HEK293 (cell line): ENCODE measurements around the gene MX1.

Experiments
- GLI4 ChIP-seq: fragments of 450-650 bp; formaldehyde crosslinking; IDR thresholded peaks from 2 replicates; pipeline ENCODE4 v1.5.1; 2016; ENCODE audit warnings: missing biosample characterization, missing genetic modification characterization
- HOXA7 ChIP-seq: sonication (generic); formaldehyde crosslinking; IDR thresholded peaks from 2 replicates; pipeline ENCODE4 v1.8.1; 2022; ENCODE audit warnings: missing genetic modification reagents, borderline replicate concordance
- KLF1 ChIP-seq: fragments of 450-650 bp; formaldehyde crosslinking; IDR thresholded peaks from 2 replicates; pipeline ENCODE4 v1.5.1; 2016; ENCODE audit warnings: missing biosample characterization, missing genetic modification characterization
- KLF7 ChIP-seq: fragments of 450-650 bp; formaldehyde crosslinking; IDR thresholded peaks from 2 replicates; pipeline ENCODE4 v1.5.1; 2016; ENCODE audit warnings: missing biosample characterization, missing genetic modification characterization, borderline replicate concordance
- KLF8 ChIP-seq: fragments of 450-650 bp; formaldehyde crosslinking; IDR thresholded peaks from 2 replicates; pipeline ENCODE4 v1.5.1; 2016; ENCODE audit warnings: missing biosample characterization, missing genetic modification characterization
- OVOL3 ChIP-seq: fragments of 450-650 bp; formaldehyde crosslinking; IDR thresholded peaks from 2 replicates; pipeline ENCODE4 v1.5.1; 2016; ENCODE audit warnings: missing biosample characterization, missing genetic modification characterization
- REPIN1 ChIP-seq: fragments of 450-650 bp; formaldehyde crosslinking; IDR thresholded peaks from 2 replicates; pipeline ENCODE4 v1.5.1; 2017; ENCODE audit warnings: missing biosample characterization, missing genetic modification characterization, low read depth
- SP3 ChIP-seq: fragments of 450-650 bp; formaldehyde crosslinking; IDR thresholded peaks from 2 replicates; pipeline ENCODE4 v1.5.1; 2016; ENCODE audit warnings: missing biosample characterization, missing genetic modification characterization
- WT1 ChIP-seq: fragments of 450-650 bp; formaldehyde crosslinking; IDR thresholded peaks from 2 replicates; pipeline ENCODE4 v1.5.1; 2016; ENCODE audit warnings: missing biosample characterization, missing genetic modification characterization
- ZBTB8A ChIP-seq: fragments of 450-650 bp; formaldehyde crosslinking; IDR thresholded peaks from 2 replicates; pipeline ENCODE4 v1.5.1; 2016; ENCODE audit warnings: missing biosample characterization, missing genetic modification characterization
- ZNF10 ChIP-seq: fragments of 450-650 bp; formaldehyde crosslinking; IDR thresholded peaks from 2 replicates; pipeline ENCODE4 v1.5.1; 2017; ENCODE audit warnings: missing biosample characterization, missing genetic modification characterization
- ZNF112 ChIP-seq: fragments of 450-650 bp; formaldehyde crosslinking; IDR thresholded peaks from 2 replicates; pipeline ENCODE4 v1.5.0; 2017; ENCODE audit warnings: missing biosample characterization, missing genetic modification characterization
- ZNF155 ChIP-seq: fragments of 450-650 bp; formaldehyde crosslinking; IDR thresholded peaks from 2 replicates; pipeline ENCODE4 v1.5.1; 2016; ENCODE audit warnings: missing biosample characterization, missing genetic modification characterization
- ZNF202 ChIP-seq: fragments of 450-650 bp; formaldehyde crosslinking; IDR thresholded peaks from 2 replicates; pipeline ENCODE4 v1.5.1; 2016; ENCODE audit warnings: missing biosample characterization, missing genetic modification characterization, borderline replicate concordance
- ZNF211 ChIP-seq: fragments of 450-650 bp; formaldehyde crosslinking; IDR thresholded peaks from 2 replicates; pipeline ENCODE4 v1.5.1; 2016; ENCODE audit warnings: low read depth, missing biosample characterization, missing genetic modification characterization
- ZNF214 ChIP-seq: fragments of 450-650 bp; formaldehyde crosslinking; IDR thresholded peaks from 2 replicates; pipeline ENCODE4 v1.5.1; 2017; ENCODE audit warnings: missing biosample characterization, mild to moderate bottlenecking, missing genetic modification characterization, borderline replicate concordance
- ZNF223 ChIP-seq: fragments of 450-650 bp; formaldehyde crosslinking; IDR thresholded peaks from 2 replicates; pipeline ENCODE4 v1.5.1; 2016; ENCODE audit warnings: missing biosample characterization, missing genetic modification characterization
- ZNF24 ChIP-seq: fragments of 450-650 bp; formaldehyde crosslinking; IDR thresholded peaks from 2 replicates; pipeline ENCODE4 v1.5.1; 2016; ENCODE audit warnings: missing biosample characterization, missing genetic modification characterization
- ZNF248 ChIP-seq: fragments of 450-650 bp; formaldehyde crosslinking; IDR thresholded peaks from 2 replicates; pipeline ENCODE4 v1.5.1; 2017; ENCODE audit warnings: missing biosample characterization, missing genetic modification characterization
- ZNF426 ChIP-seq: fragments of 450-650 bp; formaldehyde crosslinking; IDR thresholded peaks from 2 replicates; pipeline ENCODE4 v1.5.1; 2017; ENCODE audit warnings: missing biosample characterization, missing genetic modification characterization, mild to moderate bottlenecking, inconsistent platforms, moderate library complexity
- ZNF544 ChIP-seq: fragments of 450-650 bp; formaldehyde crosslinking; IDR thresholded peaks from 2 replicates; pipeline ENCODE4 v1.5.0; 2017; ENCODE audit warnings: missing biosample characterization, missing genetic modification characterization
- ZNF548 ChIP-seq: fragments of 450-650 bp; formaldehyde crosslinking; IDR thresholded peaks from 2 replicates; pipeline ENCODE4 v1.5.1; 2016; ENCODE audit warnings: missing biosample characterization, missing genetic modification characterization
- ZNF596 ChIP-seq: fragments of 450-650 bp; IDR thresholded peaks from 2 replicates; pipeline ENCODE4 v1.5.0; 2018; ENCODE audit warnings: missing biosample characterization, mild to moderate bottlenecking, missing genetic modification characterization, moderate library complexity
- ZNF610 ChIP-seq: fragments of 450-650 bp; formaldehyde crosslinking; IDR thresholded peaks from 2 replicates; pipeline ENCODE4 v1.5.1; 2016; ENCODE audit warnings: missing biosample characterization, missing genetic modification characterization, borderline replicate concordance
- ZNF654 ChIP-seq: fragments of 450-650 bp; formaldehyde crosslinking; IDR thresholded peaks from 2 replicates; pipeline ENCODE4 v1.5.1; 2016; ENCODE audit warnings: low read depth, missing biosample characterization, missing genetic modification characterization
- ZSCAN23 ChIP-seq: fragments of 450-650 bp; formaldehyde crosslinking; IDR thresholded peaks from 2 replicates; pipeline ENCODE4 v1.5.1; 2016; ENCODE audit warnings: missing biosample characterization, missing genetic modification characterization
- TF ChIP-seq, protein P1 (sequence below): fragments of 450-650 bp; formaldehyde crosslinking; IDR thresholded peaks from 2 replicates; pipeline ENCODE4 v1.5.1; 2016; ENCODE audit warnings: missing biosample characterization, missing genetic modification characterization, low read depth
- TF ChIP-seq, protein P2 (sequence below): fragments of 450-650 bp; IDR thresholded peaks from 2 replicates; pipeline ENCODE4 v1.5.1; 2018; ENCODE audit warnings: missing biosample characterization, mild to moderate bottlenecking, missing genetic modification characterization
- TF ChIP-seq, protein P3 (sequence below): fragments of 450-650 bp; formaldehyde crosslinking; IDR thresholded peaks from 2 replicates; pipeline ENCODE4 v1.5.1; 2017; ENCODE audit warnings: missing biosample characterization, missing genetic modification characterization
- TF ChIP-seq, protein P4 (sequence below): fragments of 450-650 bp; formaldehyde crosslinking; IDR thresholded peaks from 2 replicates; pipeline ENCODE4 v1.5.1; 2016; ENCODE audit warnings: missing biosample characterization, missing genetic modification characterization, borderline replicate concordance

The MX1 gene

GRCh38 chr21:41507521-41508414, 81.7 kb downstream of the MX1 start, which contains the start of gene TMPRSS2 (continued):
- TF ChIP-seq ZNF155 (tag by site-specific recombination) (no peak), ZNF10 (peak; percentile 92), ZNF596 (no peak), KLF1 (peak; percentile 50), ZNF214 (tag by site-specific recombination) (no peak), OVOL3 (no peak), ZNF24 (tag by site-specific recombination) (no peak), ZNF202 (no peak), ZBTB8A (no peak), WT1 (tag by site-specific recombination) (no peak), ZNF544 (tag by site-specific recombination) (no peak), ZNF248 (tag by site-specific recombination) (no peak), KLF8 (no peak), ZNF610 (tag by site-specific recombination) (no peak), ZNF654 (tag by site-specific recombination) (no peak), ZNF112 (tag by site-specific recombination) (no peak), ZSCAN23 (tag by site-specific recombination) (no peak), ZNF548 (tag by site-specific recombination) (no peak), ZNF211 (tag by site-specific recombination) (no peak), GLI4 (tag by site-specific recombination) (no peak), ZNF426 (tag by site-specific recombination) (no peak), REPIN1 (tag by site-specific recombination) (no peak), SP3 (peak; percentile 59), KLF7 (tag by site-specific recombination) (no peak), ZNF223 (no peak), HOXA7 (CRISPR knock-in tag) (no peak)
- TF ChIP-seq, protein P1, sequence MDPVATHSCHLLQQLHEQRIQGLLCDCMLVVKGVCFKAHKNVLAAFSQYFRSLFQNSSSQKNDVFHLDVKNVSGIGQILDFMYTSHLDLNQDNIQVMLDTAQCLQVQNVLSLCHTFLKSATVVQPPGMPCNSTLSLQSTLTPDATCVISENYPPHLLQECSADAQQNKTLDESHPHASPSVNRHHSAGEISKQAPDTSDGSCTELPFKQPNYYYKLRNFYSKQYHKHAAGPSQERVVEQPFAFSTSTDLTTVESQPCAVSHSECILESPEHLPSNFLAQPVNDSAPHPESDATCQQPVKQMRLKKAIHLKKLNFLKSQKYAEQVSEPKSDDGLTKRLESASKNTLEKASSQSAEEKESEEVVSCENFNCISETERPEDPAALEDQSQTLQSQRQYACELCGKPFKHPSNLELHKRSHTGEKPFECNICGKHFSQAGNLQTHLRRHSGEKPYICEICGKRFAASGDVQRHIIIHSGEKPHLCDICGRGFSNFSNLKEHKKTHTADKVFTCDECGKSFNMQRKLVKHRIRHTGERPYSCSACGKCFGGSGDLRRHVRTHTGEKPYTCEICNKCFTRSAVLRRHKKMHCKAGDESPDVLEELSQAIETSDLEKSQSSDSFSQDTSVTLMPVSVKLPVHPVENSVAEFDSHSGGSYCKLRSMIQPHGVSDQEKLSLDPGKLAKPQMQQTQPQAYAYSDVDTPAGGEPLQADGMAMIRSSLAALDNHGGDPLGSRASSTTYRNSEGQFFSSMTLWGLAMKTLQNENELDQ (tag by site-specific recombination), result no peak
- TF ChIP-seq, protein P2, sequence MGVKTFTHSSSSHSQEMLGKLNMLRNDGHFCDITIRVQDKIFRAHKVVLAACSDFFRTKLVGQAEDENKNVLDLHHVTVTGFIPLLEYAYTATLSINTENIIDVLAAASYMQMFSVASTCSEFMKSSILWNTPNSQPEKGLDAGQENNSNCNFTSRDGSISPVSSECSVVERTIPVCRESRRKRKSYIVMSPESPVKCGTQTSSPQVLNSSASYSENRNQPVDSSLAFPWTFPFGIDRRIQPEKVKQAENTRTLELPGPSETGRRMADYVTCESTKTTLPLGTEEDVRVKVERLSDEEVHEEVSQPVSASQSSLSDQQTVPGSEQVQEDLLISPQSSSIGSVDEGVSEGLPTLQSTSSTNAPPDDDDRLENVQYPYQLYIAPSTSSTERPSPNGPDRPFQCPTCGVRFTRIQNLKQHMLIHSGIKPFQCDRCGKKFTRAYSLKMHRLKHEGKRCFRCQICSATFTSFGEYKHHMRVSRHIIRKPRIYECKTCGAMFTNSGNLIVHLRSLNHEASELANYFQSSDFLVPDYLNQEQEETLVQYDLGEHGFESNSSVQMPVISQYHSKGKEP (tag by site-specific recombination), result no peak
- TF ChIP-seq, protein P3, sequence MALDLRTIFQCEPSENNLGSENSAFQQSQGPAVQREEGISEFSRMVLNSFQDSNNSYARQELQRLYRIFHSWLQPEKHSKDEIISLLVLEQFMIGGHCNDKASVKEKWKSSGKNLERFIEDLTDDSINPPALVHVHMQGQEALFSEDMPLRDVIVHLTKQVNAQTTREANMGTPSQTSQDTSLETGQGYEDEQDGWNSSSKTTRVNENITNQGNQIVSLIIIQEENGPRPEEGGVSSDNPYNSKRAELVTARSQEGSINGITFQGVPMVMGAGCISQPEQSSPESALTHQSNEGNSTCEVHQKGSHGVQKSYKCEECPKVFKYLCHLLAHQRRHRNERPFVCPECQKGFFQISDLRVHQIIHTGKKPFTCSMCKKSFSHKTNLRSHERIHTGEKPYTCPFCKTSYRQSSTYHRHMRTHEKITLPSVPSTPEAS (tag by site-specific recombination), result no peak
- TF ChIP-seq, protein P4, sequence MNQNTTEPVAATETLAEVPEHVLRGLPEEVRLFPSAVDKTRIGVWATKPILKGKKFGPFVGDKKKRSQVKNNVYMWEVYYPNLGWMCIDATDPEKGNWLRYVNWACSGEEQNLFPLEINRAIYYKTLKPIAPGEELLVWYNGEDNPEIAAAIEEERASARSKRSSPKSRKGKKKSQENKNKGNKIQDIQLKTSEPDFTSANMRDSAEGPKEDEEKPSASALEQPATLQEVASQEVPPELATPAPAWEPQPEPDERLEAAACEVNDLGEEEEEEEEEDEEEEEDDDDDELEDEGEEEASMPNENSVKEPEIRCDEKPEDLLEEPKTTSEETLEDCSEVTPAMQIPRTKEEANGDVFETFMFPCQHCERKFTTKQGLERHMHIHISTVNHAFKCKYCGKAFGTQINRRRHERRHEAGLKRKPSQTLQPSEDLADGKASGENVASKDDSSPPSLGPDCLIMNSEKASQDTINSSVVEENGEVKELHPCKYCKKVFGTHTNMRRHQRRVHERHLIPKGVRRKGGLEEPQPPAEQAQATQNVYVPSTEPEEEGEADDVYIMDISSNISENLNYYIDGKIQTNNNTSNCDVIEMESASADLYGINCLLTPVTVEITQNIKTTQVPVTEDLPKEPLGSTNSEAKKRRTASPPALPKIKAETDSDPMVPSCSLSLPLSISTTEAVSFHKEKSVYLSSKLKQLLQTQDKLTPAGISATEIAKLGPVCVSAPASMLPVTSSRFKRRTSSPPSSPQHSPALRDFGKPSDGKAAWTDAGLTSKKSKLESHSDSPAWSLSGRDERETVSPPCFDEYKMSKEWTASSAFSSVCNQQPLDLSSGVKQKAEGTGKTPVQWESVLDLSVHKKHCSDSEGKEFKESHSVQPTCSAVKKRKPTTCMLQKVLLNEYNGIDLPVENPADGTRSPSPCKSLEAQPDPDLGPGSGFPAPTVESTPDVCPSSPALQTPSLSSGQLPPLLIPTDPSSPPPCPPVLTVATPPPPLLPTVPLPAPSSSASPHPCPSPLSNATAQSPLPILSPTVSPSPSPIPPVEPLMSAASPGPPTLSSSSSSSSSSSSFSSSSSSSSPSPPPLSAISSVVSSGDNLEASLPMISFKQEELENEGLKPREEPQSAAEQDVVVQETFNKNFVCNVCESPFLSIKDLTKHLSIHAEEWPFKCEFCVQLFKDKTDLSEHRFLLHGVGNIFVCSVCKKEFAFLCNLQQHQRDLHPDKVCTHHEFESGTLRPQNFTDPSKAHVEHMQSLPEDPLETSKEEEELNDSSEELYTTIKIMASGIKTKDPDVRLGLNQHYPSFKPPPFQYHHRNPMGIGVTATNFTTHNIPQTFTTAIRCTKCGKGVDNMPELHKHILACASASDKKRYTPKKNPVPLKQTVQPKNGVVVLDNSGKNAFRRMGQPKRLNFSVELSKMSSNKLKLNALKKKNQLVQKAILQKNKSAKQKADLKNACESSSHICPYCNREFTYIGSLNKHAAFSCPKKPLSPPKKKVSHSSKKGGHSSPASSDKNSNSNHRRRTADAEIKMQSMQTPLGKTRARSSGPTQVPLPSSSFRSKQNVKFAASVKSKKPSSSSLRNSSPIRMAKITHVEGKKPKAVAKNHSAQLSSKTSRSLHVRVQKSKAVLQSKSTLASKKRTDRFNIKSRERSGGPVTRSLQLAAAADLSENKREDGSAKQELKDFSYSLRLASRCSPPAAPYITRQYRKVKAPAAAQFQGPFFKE (tag by site-specific recombination), result no peak
